CD14-positive monocyte (primary cell): ENCODE data around the gene C1QTNF3. TPM values are rescaled to one million over a fixed set of nuclear protein-coding genes. Genes with fewer than 3 reads are reported as not detected.

Experiments
- DNase-seq, 3 donors: peaks; one replicate each; pipeline ENCODE4 v3.0.0-alpha.2; 2011 to 2022
- H2AFZ ChIP-seq: 2 replicates; pipeline ENCODE4 v1.6.0; 2012; ENCODE audit warnings: mild to moderate bottlenecking, low read depth, low read length, inconsistent platforms; ENCODE audit not compliant: insufficient read depth, poor library complexity, severe bottlenecking
- H3K27ac ChIP-seq, 2 donors: 1 replicate in 1 of 2; 2 replicates in 1 of 2; pipeline ENCODE4 v1.5.1; 2012 to 2013; ENCODE audit warnings: low read length in 2 of 2, control low read depth in 1 of 2, inconsistent platforms in 1 of 2, low read depth in 1 of 2, mild to moderate bottlenecking in 1 of 2
- H3K27me3 ChIP-seq, 2 donors: one replicate each; pipeline versions ENCODE4 v1.6.0 to v1.6.1; 2011 to 2013; ENCODE audit warnings: low read length in 2 of 2; ENCODE audit not compliant: control insufficient read depth in 2 of 2, insufficient read depth in 2 of 2
- H3K36me3 ChIP-seq, 2 donors: replicated peaks in 1 of 2; 1 replicate in 1 of 2; 2 replicates in 1 of 2; pipeline versions ENCODE4 v1.5.1 to v1.6.1; 2012 to 2013; ENCODE audit warnings: low read length in 2 of 2, control low read depth in 1 of 2, inconsistent platforms in 1 of 2, mild to moderate bottlenecking in 1 of 2; ENCODE audit not compliant: insufficient read depth in 2 of 2, control insufficient read depth in 1 of 2
- H3K4me1 ChIP-seq, 2 donors: 1 replicate in 1 of 2; 2 replicates in 1 of 2; pipeline versions ENCODE4 v1.5.1 to v1.6.1; 2012 to 2013; ENCODE audit warnings: low read length in 2 of 2, control low read depth in 1 of 2, inconsistent platforms in 1 of 2, mild to moderate bottlenecking in 1 of 2, moderate library complexity in 1 of 2; ENCODE audit not compliant: insufficient read depth in 2 of 2, control insufficient read depth in 1 of 2
- H3K4me2 ChIP-seq: replicated peaks from 2 replicates; pipeline ENCODE3; 2012; ENCODE audit warnings: low read length, moderate library complexity, mild to moderate bottlenecking; ENCODE audit not compliant: poor library complexity, severe bottlenecking; ENCODE audit errors: extremely low read depth
- H3K4me3 ChIP-seq, 3 experiments: fragments of 200-600 bp in 1 of 3; sonication (generic) in 1 of 3; replicated peaks in 1 of 3; 1 replicate in 2 of 3; 2 replicates in 1 of 3; pipeline ENCODE4 v1.5.1; 2011 to 2013; ENCODE audit warnings: low read length in 3 of 3, mild to moderate bottlenecking in 3 of 3, control low read depth in 2 of 3, low read depth in 2 of 3, inconsistent platforms in 1 of 3, moderate library complexity in 1 of 3
- H3K79me2 ChIP-seq: 2 replicates; pipeline ENCODE4 v1.6.0; 2012; ENCODE audit warnings: mild to moderate bottlenecking, control low read depth, inconsistent platforms, low read length, moderate library complexity; ENCODE audit not compliant: insufficient read depth
- H3K9ac ChIP-seq: 2 replicates; pipeline ENCODE4 v1.6.0; 2017; ENCODE audit warnings: low read length, mild to moderate bottlenecking; ENCODE audit not compliant: insufficient read depth, poor library complexity, severe bottlenecking
- H3K9me3 ChIP-seq, 2 donors: replicated peaks in 1 of 2; 1 replicate in 1 of 2; 2 replicates in 1 of 2; pipeline versions ENCODE4 v1.5.1 to v1.6.1; 2012 to 2013; ENCODE audit warnings: low read length in 2 of 2, control low read depth in 1 of 2; ENCODE audit not compliant: control insufficient read depth in 1 of 2, insufficient read depth in 1 of 2
- H4K20me1 ChIP-seq: 2 replicates; pipeline ENCODE4 v1.6.0; 2012; ENCODE audit warnings: mild to moderate bottlenecking, low read length, control low read depth, moderate library complexity; ENCODE audit not compliant: insufficient read depth
- H3K27ac Mint-ChIP-seq, 7 donors: one replicate each; pipeline ENCODE4 v1.8.0; 2020; ENCODE audit warnings: mild to moderate bottlenecking in 7 of 7, mixed read lengths in 7 of 7, moderate library complexity in 6 of 7, inconsistent platforms in 2 of 7
- H3K27me3 Mint-ChIP-seq, 3 donors: one replicate each; pipeline ENCODE4 v1.8.0; 2021 to 2022; ENCODE audit warnings: low read depth in 3 of 3, mild to moderate bottlenecking in 3 of 3, mixed read lengths in 3 of 3, moderate library complexity in 3 of 3, inconsistent platforms in 1 of 3
- H3K36me3 Mint-ChIP-seq, 2 donors: one replicate each; pipeline ENCODE4 v1.8.0; 2020; ENCODE audit warnings: mixed read lengths in 2 of 2, inconsistent platforms in 1 of 2, mild to moderate bottlenecking in 1 of 2
- H3K4me1 Mint-ChIP-seq: one replicate; pipeline ENCODE4 v1.8.0; 2020; ENCODE audit warnings: mild to moderate bottlenecking, mixed read lengths
- H3K4me3 Mint-ChIP-seq, 2 donors: one replicate each; pipeline ENCODE4 v1.8.0; 2020; ENCODE audit warnings: mild to moderate bottlenecking in 2 of 2, mixed read lengths in 2 of 2, moderate library complexity in 1 of 2
- H3K9me3 Mint-ChIP-seq, 7 donors: one replicate each; pipeline ENCODE4 v1.8.0; 2020 to 2022; ENCODE audit warnings: mixed read lengths in 7 of 7, mild to moderate bottlenecking in 6 of 7, moderate library complexity in 6 of 7, inconsistent platforms in 2 of 7
- WGBS: methylation state at CpG from one replicate; pipeline ENCODE4 v1.1.5; 2013; ENCODE audit warnings: missing lambda C conversion rate; ENCODE audit not compliant: insufficient coverage; 5-methylcytosine and 5-hydroxymethylcytosine counted together
- intact Hi-C, 2 donors: fragments of 100-400 bp; cut with micrococcal nuclease; formaldehyde crosslinking; loops; one replicate each; pipeline versions ENCODE4 v1.15.0 to v1.15.1; 2023
- polyA plus RNA-seq, 3 donors: library from polyadenylated mRNA; depleted of rRNA in 1 of 3; unstranded in 2 of 3; stranded (reverse) in 1 of 3; fragments of 300-500 nt in 2 of 3; fragments of >200 nt in 1 of 3; fragmentation: Illumina TruSeq in 2 of 3; gene quantifications; 1 replicate in 2 of 3; 2 replicates in 1 of 3; pipeline ENCODE4 v1.2.3, GENCODE V29; 2012 to 2021
- TF ChIP-seq, protein P1 (sequence below): fragments of 200-600 bp; IDR thresholded peaks from one replicate; pipeline ENCODE4 v1.8.0; 2022; ENCODE audit warnings: antibody characterized with exemption, mild to moderate bottlenecking

Gene C1QTNF3
- polyA plus RNA-seq, 3 donors, result 1.5 TPM; not detected in 2

DNA sequence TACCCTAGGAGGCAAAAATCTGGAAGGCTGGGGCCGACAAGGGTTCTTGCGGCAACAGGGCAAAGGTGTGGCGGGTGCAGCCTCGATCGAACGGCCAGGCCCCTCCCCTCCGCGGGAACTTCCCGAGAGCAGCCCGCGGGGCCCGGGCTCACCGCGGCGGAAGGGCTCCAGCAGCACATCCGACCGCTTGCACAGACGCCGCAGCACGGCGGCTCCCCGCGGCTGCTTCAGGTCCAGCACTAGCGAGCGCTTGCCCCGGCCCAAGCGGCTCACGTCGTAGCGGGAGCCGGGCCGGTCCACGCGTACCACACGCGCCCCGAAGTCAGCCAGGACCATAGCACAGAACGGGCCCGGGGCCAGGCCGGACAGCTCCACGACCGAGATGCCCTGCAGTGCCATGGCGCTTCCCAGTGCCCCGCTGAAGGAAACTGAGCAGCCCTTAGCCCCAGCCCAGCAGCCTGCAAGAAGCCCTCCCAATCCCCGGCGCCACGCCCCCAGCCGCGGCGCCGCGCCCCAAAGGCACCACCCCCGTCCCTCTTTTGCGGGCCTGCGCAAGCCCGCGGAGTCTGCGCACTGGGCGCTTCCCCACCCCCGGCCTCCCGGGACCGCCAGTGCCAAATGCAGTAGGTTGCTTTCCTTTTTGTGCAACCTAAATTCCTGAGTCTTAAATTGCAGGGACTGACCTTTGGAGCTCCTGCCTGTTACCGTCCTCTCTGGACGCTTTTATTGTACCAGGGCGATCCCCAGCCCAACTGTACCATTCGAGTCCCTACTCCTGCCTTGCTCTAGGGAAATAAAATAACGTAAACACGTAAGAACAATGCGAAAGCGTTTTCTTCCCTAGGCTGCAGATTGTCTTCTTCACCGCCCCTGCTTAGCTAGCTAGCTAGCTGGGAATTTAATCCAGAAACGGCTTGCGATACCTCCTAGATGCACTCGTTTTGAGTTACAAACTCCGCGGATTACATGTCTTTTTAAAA, 35.1 kb downstream of the C1QTNF3 start, which contains the start of gene AMACR:
TSS of gene AMACR (minus strand) at position 430 of the 980 bp plus-strand sequence. CDS start at position 399, 31 bp downstream.
- peak within 1 kb of the TSS; percentile 71 for H3K9ac ChIP-seq
- H4K20me1 ChIP-seq, result no peaks in the 10 kb centered on the region
- peak within 1 kb of the TSS; percentile 92 to 98 (median 96) for H3K4me3 ChIP-seq
- H3K27ac ChIP-seq, result peak within 1 kb of the TSS; percentile 70 to 88
- no peaks in the 10 kb centered on the region for H3K9me3 ChIP-seq
- DNase-seq, result peak; percentile 37 to 67 (median 54)
- Mint-ChIP-seq H3K9me3 (peaks cover 0 to 5% (median 0%) of the 10 kb centered on the region in 7 donors), H3K27me3 (peaks cover 0 to 3% (median 2%) of the 10 kb centered on the region in 3 donors), H3K4me3 (peak within 1 kb of the TSS; percentile 92 to 96), H3K36me3 (peaks cover 5 to 18% of the 10 kb centered on the region in 2 donors), H3K27ac (peak within 1 kb of the TSS; percentile 69 to 92 (median 88)), H3K4me1 (peaks cover 19% of the 10 kb centered on the region)
- H3K27me3 ChIP-seq, result no peaks in the 10 kb centered on the region
- TF ChIP-seq, protein P1, sequence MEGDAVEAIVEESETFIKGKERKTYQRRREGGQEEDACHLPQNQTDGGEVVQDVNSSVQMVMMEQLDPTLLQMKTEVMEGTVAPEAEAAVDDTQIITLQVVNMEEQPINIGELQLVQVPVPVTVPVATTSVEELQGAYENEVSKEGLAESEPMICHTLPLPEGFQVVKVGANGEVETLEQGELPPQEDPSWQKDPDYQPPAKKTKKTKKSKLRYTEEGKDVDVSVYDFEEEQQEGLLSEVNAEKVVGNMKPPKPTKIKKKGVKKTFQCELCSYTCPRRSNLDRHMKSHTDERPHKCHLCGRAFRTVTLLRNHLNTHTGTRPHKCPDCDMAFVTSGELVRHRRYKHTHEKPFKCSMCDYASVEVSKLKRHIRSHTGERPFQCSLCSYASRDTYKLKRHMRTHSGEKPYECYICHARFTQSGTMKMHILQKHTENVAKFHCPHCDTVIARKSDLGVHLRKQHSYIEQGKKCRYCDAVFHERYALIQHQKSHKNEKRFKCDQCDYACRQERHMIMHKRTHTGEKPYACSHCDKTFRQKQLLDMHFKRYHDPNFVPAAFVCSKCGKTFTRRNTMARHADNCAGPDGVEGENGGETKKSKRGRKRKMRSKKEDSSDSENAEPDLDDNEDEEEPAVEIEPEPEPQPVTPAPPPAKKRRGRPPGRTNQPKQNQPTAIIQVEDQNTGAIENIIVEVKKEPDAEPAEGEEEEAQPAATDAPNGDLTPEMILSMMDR, result no peak
- peaks cover 13 to 16% of the 10 kb centered on the region in 2 donors for H3K4me1 ChIP-seq
- intact Hi-C loops, result no loop called here
- peak within 1 kb of the TSS; percentile 95 for H2AFZ ChIP-seq
- H3K36me3 ChIP-seq, result peaks cover under 1 to 10% of the 10 kb centered on the region in 2 donors
- under 1% methylated on average over 71 of the region's 76 CpGs for WGBS
- peak within 1 kb of the TSS; percentile 82 for H3K4me2 ChIP-seq
- no peaks in the 10 kb centered on the region for H3K79me2 ChIP-seq

DNA sequence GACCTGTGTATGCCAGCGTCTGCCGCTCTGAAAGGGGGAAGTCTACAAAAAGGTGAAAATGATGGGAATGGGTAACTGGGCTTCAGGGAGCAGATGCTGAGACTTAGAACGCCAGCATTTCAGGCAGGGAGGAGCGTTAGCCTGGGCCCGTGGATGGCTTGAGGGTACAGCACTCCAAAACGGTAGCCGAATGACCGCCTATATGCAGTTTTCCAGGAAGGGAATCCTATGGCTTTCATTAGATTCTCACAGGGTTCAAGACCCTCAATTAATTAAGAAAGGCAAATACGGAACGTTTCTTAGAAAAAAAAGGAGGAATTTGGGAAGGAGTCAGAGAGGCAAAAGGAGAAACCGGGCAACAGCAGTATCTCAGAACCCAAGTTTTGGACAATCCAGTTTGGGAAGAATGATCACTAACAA, 35.8 kb downstream of the C1QTNF3 start:
- H3K27ac ChIP-seq, result peak overlapping the region; percentile 70 to 88
- H3K4me3 Mint-ChIP-seq, result peak overlapping the region; percentile 92 to 96
- H3K27me3 ChIP-seq, result no peaks in the 10 kb centered on the region
- peak overlapping the region in 6 of 7 donors; percentile 77 to 92 (median 87) for H3K27ac Mint-ChIP-seq
- H3K9ac ChIP-seq, result peak overlapping the region; percentile 71
- peaks cover 19% of the 10 kb centered on the region for H3K4me1 Mint-ChIP-seq
- H3K36me3 Mint-ChIP-seq, result peaks cover 5 to 20% of the 10 kb centered on the region in 2 donors
- no peaks in the 10 kb centered on the region for H3K9me3 ChIP-seq
- peaks cover 13 to 16% of the 10 kb centered on the region in 2 donors for H3K4me1 ChIP-seq
- peaks cover 0 to 5% (median 0%) of the 10 kb centered on the region in 7 donors for H3K9me3 Mint-ChIP-seq
- peaks cover 4 to 10% of the 10 kb centered on the region in 2 donors for H3K36me3 ChIP-seq
- peak overlapping the region; percentile 95 for H2AFZ ChIP-seq
- H3K4me2 ChIP-seq, result peak overlapping the region; percentile 82
- H3K4me3 ChIP-seq, result peak overlapping the region; percentile 92 to 98 (median 96)
- no peaks in the 10 kb centered on the region for H4K20me1 ChIP-seq
- intact Hi-C loops, result no loop called here
- H3K79me2 ChIP-seq, result no peaks in the 10 kb centered on the region
- peaks cover 0 to 3% (median 2%) of the 10 kb centered on the region in 3 donors for H3K27me3 Mint-ChIP-seq
- no peak for DNase-seq
- TF ChIP-seq, protein P1, result no peak
- WGBS, result 0% methylated on average over 7 of the region's 11 CpGs
